ENCODE data around the gene MGMT.

MGMT gene

DNA sequence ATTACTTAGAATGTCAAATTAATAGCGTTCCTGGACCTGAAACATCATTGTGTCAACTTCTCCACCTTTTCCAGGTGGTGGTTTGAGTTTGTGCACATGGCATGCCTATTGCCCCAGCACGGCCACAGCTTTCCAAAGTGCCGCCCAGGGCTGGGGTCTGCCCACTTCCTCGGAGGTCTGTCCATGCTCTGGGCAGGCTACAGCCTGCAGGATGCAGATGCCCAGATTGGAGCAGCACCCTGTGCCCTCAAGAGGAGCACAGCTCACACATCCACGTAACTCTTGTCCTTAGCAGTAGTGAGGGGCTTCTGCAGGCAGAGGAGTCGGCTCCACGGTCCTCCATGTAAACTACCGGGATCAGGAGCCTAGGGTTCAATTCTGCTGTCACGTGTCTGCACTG lies 258.4 kb downstream of the MGMT start:
- in situ Hi-C loops (cut with MboI; ENCODE audit: low sequenced_read_pairs), result no loop called here

DNA sequence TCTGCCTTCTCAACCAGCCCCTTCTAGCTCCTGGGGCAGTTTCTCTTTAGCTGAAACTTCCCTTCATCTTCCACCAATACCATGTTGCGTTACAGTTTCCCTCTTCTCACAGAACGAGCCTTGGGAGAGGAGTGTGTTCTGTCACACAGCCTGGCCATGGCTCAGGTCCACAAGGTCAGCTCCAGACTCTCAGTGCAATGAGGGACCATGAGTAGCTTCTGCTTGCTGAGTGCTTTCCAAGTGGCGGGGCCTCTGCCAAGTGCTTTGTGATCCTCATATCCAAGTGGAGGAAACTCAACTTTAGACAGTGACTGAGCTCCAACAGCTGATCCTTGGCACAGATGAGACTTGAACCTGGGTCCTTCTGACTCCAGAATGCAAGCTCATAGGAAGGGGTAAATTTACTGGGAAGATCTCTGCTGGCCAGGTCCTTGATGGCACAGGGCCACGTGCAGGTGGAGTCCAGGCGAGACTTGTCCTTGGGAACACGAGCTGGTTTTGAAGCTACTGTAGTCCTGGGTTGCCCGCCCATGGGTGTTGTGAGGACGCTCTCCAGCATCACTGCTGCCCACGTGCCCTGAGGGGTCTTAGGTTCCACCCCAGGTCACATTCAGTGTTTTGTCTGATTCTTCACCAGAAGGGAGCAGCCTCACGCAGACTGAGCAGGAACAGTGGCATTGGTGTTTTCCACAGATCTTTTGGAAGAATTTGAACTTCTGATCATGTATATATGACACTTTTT lies 259.0 kb downstream of the MGMT start:
- in situ Hi-C loops (cut with MboI; ENCODE audit: low sequenced_read_pairs), result no loop called here

DNA sequence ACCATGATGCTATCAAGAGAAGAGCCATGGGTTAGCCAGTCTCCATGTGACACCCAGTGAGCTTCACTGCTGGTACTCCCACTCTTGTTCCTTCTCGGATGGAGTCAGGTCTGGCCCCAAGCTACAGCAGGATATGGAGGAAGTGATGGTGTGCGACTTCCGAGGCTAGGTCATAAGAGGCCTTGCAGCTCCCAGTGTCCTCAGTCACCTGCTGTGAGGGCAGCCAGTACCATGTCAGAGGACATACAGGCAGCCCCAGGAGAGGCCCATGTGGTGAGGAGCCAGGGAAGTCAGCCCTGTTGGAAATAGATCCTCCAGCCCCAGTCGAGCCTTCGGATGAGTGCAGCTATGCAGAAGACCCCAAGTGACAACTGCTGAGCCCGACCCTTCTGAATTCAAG lies 260.0 kb downstream of the MGMT start:
- in situ Hi-C loops (cut with MboI; ENCODE audit: low sequenced_read_pairs), result no loop called here

DNA sequence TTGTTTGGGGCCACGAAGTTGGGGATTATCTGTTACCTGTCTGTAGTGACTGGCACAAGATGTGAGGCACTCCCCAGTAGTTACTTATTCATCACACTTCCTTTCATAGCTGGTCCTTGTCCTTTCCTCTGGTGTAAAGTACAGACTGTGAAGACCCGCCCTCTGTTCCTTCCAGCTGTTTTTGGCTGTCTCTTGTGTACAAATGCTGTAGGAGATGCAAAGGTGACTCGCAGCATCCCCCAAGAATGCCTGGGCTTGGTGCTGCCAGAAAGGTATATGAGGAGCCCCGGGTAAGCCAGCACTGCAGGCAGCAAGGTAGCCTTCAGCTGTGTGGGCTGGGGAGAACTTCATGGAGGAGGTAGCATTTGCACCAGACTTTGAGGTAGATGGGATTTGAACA lies 260.5 kb downstream of the MGMT start:
- in situ Hi-C loops (cut with MboI; ENCODE audit: low sequenced_read_pairs), result no loop called here

DNA sequence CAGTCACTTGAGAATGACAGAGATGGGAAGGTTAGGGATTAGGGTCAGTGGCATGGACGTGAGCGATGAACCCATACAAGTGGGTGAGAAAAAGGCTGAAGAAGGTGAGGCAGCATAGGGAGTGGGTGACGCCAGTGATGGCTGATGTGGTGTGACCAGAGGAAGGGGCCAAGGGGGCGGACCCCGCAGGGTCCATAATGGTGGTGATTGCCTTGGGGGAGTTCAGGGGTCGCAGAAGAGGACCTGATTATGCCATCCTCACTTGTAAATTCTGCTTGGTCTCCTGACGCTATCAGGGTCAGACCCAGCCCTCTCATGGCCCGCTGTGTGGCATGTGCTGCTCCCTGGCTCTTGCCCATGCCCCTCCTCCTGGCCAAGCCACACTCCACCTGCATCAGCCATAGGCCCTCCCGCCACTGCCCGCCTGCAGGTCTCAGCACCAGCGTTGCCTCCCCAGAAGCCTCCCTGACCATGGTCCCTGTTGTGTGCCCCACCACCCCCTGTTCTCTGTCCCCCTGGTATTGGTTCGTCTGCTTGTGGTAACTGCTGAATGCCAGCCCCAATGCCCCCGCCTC lies 261.3 kb downstream of the MGMT start:
- in situ Hi-C loops (cut with MboI; ENCODE audit: low sequenced_read_pairs), result no loop called here

DNA sequence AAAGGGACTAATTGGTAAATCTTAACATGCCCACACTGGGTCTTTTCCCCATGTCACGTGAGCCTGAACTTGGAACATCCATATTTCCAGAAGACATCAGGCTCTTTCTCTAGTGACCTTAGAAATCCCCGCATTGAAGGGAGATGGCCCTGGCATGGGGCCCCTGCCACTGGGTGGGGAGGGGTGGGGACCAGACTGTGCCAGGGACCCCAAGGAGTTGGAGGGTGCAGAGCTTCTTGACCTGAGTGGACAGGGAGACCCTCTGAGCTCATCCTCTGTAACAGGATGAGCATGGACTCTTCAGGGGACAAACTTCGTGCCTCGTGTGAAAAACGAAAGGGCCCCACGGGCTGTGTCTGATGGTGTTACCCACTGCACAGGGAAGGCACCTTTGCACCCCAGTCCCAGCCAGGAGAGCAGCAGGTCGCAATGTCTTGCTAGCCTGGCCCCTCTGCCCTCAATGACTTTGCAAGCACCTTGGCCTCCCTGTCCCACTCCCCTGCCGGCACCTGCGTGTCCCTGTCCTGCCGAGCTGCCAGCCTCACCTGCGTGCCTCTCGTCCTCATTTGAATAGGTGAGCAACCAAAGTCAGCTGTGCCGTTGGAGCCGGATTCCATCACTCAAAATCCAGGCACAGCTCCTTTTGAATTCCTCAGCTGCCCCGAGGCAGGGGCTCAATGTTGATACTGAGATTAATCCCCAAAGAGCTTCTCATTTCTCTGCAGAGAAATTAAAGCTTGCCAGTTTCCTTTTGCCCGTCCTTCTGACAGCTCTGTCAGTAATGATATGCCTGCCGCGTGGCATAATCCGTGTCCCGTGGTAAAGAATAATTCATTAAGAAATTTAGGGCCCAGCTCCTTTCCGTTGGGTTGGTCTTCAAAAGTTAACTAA lies 262.1 kb downstream of the MGMT start:
- in situ Hi-C loops (cut with MboI; ENCODE audit: low sequenced_read_pairs), result no loop called here

DNA sequence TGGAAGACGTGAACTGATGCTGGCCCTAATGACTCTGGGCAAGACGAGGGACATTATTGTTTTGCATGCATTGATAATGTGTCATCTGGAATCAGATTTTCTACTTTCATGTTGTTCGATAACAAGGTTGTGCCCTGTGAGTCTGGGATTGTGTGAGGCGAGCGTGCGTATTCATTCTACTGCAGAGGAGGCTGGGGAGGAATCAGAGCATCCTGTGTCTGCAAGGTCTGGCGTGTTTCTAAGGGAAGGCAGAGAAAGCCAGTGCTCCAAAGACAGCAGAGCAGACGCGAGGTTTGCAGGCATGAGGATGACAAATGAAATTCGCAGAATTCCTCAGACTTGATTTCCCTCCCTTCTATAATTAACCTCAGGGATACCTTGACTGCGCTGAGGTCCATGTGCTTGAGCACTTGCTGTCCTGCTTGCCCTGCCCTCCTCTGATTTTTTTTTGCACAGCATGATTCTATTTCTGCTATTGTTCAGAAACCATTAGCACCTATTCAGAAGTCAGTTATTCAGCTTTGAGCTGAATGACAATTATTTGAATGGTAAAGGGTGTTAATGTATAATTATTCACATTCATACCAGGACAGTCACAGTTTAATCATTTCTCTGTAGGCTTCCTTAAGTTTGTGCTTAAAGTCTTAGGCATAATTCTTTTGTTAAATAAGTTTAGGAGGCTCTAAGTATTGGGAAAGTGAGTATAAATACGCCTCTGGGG lies 263.4 kb downstream of the MGMT start:
- in situ Hi-C loops (cut with MboI; ENCODE audit: low sequenced_read_pairs), result no loop called here

DNA sequence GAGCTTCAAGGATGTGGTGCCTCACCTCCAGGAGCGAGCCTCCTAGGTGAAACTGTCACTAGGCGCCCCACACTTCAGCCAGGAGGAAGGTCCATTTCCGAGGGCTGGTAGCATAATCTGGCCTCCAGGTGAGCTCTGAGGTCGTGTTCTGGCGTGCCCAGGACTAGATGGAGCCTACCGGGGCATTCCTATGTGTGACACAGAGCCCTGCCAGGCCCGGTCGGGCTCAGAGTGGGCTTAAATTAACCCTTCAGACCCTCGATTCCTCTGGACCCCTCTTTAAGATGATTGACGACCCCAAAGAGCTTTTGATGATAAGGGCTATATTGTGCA lies 263.9 kb downstream of the MGMT start:
- in situ Hi-C loops (cut with MboI; ENCODE audit: low sequenced_read_pairs), result no loop called here

DNA sequence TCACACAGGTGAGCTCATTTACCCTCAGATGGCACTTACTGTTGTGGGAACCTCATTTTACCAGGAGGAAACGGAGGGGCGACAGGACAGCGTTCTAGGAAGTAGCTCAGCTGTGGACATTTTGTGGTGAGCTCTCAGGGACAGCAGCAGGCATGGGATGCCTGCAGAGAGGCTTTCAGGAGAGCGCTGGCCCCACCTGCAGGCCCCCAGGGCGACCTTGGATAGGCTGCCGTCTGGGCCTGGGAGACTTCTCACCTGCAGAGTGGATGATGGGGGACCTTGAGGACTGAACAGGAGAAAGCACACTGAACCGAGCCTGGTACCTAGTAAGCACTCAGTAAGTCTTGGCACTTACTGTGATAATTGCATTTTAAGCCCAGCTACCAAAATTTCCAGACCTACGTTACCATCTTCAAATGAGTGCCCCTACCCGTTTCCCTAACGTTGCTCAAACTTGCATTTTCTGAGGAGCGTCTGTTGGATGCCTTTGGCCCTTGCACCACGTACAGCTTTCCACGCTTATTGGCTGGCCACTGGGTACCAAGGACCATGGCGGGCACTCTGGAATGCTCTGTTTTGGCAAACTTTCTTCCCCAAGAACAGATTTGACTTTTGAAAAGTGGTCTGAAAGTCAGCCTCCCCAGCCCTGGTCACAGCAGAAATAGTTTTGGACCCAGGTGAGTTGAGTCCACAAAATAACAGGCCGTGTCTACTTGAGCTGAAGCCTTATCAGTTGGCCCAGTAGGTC lies 273.7 kb downstream of the MGMT start:
- in situ Hi-C loops (cut with MboI; ENCODE audit: low sequenced_read_pairs), result no loop called here

DNA sequence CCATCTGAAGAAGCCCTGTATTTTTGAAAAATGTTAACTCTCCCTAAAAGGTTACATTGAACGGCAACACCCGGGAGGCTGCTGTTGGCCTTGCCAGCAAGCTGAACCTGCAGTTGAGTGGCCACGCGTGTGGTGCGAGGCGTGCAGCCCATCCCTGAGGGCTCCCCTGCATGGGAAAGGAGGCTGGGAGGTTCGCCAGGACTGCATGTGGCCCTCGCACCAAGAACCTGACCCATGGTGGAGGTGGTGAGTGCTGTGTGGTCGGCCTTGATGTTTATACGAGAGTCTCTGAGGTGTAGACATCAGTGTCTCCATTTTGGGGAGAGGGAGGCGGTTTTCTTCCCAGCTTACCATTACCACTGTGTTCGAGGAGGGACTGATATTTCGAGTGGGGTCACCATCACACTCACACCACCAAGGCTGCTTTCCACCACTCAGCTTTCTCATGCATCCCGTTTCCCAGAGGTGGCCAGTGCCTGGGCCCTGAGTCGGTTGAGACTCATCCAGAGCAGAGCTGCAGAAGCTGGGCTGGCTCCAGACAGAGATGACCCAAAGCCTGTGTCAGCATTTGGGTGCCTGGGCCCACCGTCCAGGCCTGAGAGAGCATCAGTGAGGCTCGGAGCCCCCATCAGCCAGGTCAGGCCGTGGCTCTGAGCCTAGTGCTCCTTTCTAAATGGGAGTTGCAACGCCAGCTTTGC lies 274.4 kb downstream of the MGMT start:
- in situ Hi-C loops (cut with MboI; ENCODE audit: low sequenced_read_pairs), result no loop called here

DNA sequence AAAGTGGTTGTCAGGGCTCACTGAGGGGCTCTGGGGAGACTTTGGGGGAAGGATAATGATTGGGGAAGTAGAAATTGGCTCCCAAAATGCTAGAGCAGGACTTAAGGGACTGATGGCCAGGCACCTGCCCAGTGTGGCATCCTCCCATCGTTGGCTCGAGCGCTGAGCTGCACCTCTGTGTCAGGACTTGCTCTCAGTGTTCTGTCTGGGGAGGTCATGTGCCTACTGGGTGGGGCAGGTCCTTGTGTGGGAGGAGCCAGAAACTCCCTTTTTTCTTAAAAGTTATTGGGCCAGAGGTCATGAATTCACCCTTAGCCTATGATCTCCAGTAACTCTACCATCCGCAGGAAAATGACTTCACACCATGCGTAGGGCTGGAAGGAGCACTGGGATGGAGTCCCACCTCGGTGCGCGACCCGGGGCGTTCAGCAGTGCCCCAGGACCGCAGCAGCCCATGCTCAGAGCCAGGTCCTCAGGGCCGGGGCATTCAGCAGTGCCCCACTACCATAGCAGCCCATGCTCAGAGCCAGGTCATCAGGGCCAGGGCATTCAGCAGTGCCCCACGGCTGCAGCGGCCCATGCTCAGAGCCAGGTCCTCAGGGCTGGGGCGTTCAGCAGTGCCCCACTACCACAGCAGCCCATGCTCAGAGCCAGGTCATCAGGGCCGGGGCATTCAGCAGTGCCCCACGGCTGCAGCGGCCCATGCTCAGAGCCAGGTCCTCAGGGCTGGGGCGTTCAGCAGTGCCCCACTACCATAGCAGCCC lies 275.1 kb downstream of the MGMT start:
- in situ Hi-C loops (cut with MboI; ENCODE audit: low sequenced_read_pairs), result no loop called here

DNA sequence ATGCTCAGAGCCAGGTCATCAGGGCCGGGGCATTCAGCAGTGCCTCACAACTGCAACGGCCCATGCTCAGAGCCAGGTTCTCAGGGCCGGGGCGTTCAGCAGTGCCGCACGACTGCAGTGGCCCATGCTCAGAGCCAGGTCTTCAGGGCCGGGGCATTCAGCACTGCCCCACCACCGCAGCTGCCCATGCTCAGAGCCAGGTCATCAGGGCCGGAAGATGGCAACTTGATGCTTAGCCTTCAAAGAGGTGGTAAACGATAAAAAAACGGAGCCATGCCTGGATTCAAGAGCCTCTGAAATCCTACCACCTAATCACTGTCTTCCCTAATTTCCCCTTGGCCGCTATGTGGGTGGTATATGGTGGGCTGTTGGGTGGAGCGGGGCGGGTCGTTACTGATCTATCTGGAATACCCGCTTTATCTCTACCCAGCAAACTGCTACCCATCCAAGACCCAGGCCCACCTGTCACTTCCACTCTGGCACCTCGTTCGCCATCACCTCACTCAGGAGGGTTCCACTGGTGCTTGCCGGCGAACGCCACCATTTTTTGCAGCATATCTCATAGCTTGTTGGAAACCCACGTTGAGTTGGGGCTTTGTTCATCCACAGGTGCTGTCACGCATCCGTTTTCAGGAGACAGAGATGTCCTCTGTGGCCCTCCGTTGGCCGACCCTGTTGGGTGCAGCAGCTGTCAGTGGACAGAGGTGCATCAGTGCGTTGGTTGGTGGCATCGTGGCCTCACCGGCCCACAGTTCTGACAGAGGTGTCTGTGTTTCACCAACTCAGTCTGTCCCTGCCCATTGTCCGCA lies 275.9 kb downstream of the MGMT start:
- in situ Hi-C loops (cut with MboI; ENCODE audit: low sequenced_read_pairs), result no loop called here

DNA sequence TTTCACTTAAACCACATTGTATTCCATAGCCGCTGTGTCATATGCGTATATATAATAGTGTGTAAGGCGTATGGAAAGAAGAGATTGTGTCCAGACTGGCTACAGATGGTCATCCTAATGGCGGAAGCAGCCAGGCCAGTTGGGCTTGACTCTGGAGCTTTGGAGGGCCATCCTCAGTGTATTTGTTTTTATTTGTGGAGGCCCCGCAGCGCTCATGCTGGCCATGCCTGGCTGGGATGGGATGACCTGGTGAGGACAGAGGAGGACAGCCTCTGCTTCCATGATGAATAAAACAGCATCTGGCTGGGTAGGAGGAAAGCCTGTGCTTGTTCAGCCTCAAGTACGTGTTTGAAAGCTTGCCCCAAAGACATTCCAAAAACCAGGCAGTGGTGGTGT lies 276.7 kb downstream of the MGMT start:
- in situ Hi-C loops (cut with MboI; ENCODE audit: low sequenced_read_pairs), result no loop called here

DNA sequence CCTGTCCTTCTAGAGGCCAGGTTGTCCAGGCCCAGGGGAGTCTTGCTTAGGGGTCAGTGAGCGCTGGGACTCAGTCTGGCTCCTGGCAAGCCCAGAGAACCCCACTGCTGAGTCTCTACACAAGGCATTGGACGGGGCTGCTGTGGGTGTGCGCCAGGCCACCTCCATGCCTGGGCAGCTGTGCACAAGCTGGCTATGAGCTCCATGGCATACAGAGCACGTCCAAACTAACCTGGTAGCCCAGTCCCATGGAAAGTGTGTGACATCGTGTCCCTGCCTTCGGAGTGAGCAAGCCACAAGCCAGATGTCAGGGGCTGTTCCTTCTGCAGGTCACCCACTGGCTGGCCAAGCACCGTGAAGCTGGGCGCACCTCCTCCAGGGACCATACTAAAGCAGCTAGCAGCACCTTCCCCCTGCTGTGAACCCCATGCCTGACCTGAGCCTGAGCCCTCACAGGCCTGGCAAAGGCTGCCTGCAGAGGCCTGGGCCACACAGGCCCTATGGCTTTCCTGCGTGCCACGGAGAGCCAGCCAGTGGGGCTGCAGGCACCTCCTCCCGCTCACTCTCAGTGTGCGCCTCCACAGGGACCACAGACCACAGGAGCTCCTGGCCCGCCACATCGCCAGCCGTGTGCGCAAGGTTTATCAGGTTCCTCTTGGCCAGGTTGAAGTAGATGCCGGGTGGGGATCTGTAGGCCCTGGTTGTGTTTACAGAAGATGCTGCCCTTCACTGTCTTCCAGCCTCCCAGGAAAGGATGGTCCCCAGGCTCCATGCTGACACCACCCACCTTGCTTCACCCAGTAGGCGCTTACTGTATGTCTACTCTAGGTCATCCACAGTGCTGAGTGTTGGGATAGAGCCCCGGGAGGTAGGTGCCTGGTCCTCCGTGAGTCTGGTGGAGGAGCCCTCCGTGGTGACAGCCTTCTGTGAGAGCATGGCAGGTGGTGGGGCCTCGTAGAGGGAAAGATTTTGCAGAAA lies 277.4 kb downstream of the MGMT start:
- in situ Hi-C loops (cut with MboI; ENCODE audit: low sequenced_read_pairs), result no loop called here

DNA sequence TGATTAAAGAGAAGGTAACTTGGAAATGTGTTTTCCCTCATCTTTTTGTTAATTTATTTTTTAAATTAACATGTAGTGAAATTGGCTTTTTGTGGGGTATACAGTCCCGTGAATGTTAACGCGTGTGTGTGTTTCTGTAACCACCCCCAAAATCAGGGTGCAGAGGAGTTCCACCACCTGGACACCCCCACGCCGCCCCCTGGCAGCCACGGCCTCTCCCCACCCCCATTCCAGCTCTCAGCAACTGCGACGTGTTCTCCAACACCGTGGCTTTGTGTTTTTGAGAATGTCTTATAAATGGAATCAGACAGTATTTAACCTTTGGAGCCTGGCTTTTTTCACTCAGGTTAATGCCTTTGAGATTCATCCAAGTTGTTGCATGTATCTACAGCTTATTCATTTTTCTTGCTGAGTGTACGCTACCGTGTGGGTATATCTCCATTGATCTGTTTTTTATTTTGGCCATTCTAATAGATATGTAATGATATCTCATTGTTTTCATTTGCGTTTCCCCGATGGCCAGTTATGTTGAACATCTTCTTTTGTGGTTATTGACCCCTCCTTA lies 278.2 kb downstream of the MGMT start:
- in situ Hi-C loops (cut with MboI; ENCODE audit: low sequenced_read_pairs), result no loop called here

DNA sequence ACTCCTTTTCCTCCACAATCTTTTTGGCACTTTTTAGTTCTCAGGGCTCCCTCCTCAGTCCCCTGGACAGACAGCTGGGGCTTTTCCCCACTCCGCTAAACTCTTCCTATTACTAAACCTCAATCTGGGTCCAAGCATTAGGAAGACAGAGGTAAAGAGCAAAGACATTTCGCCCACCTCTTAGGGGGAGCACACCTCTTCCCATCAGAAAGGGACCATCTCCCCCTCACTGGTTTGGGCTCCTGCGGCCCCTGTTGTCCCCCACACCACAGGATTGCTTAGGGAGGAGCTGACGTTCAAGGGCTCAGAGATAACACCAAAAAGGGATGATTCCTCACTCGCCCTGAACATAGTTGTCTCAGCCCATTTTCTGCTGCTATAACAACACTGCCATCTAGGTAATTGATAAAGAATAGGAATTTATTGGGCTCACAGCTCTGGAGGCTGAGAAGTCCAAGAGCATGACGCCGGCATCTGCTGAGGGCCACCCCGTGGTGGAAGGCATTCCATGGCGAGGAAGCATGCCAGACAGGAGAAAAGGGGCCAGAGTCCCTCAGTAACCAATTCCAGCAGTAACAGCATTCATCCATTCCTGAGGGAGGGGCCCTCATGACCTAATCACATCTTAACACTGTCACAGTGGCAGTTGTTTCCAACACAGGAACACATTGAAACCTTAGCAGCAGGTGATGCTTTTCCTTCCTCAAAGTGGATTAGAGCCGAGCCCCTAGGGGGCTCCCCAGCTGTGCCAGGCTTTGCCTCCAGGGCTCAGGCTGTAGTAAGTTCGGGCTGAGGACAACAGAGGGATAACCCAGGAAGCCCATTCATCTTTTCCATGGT lies 287.4 kb downstream of the MGMT start:
- in situ Hi-C loops (cut with MboI; ENCODE audit: low sequenced_read_pairs), result no loop called here
